ENCODE results near the gene B3GNT8. TPM values are rescaled to one million over a fixed set of nuclear protein-coding genes. Genes with fewer than 3 reads are reported as not detected.

B3GNT8 gene
- polyA plus RNA-seq, 1 of the 3 experiments (the other 2 are of a cell fraction) = not detected

GRCh38 chr19:41427647-41428480, 690 bp upstream of the B3GNT8 start (continued):
- TF ChIP-seq EZH2phosphoT487 (IDR thresholded peaks at IDR 0.05; ENCODE audit: borderline replicate concordance, low read depth) (no peak), FOXM1 (IDR thresholded peaks at IDR 0.05; ENCODE audit: low read depth) (no peak), REST (IDR thresholded peaks at IDR 0.05; ENCODE audit: low read depth, low read length) (no peak), FOSL2 (IDR thresholded peaks at IDR 0.05; ENCODE audit: borderline replicate concordance, low read depth) (no peak), MAX (IDR thresholded peaks at IDR 0.05; ENCODE audit: low read depth) (no peak)

GRCh38 chr19:41426116-41426841, 895 bp downstream of the B3GNT8 start:
- Histone ChIP-seq H3K4me1 (ENCODE audit: control insufficient read depth in 1 of 2, insufficient read depth in 2 of 2, low read depth in 1 of 2, low read length in 1 of 2) (peaks cover 0 to 7% of the 10 kb centered on the region in 2 experiments; a peak in 1 of 4 replicates), H3K27me3 (ENCODE audit: insufficient read depth) (no peaks in the 10 kb centered on the region), H3F3A (replicated peaks; ENCODE audit: insufficient read depth) (peaks cover 3% of the 10 kb centered on the region), H3K79me2 (ENCODE audit: insufficient read depth) (no peaks in the 10 kb centered on the region), H3K4me3 (ENCODE audit: low read depth in 2 of 2, low read length in 1 of 2) (no peak overlapping the region), H3K36me3 (replicated peaks in 1 of 2; ENCODE audit: control insufficient read depth in 1 of 2, insufficient read depth in 2 of 2, low read length in 1 of 2) (peaks cover 0 to 21% of the 10 kb centered on the region in 2 experiments), H3K9ac (no peak overlapping the region), H3K9me2 (no peaks in the 10 kb centered on the region), H3K4me2 (no peak overlapping the region), H3K9me3 (no peaks in the 10 kb centered on the region), H3K27ac (ENCODE audit: low read depth in 2 of 2, low read length in 1 of 2) (no peak overlapping the region), H4K20me1 (ENCODE audit: insufficient read depth) (no peaks in the 10 kb centered on the region), H2AFZ (ENCODE audit: low read depth) (no peak overlapping the region)
- WGBS (ENCODE audit: low lambda C conversion rate) = 92% methylated on average over 24 of the region's 36 CpGs
- ChIA-PET CTCF (interaction anchor here (1.3 kb wide), 2 partner anchors 13 to 23 kb away, joined by 3 to 4 read pairs; partner anchors contain the start of gene DMAC2), POLR2A (interaction anchor here (1.0 kb wide), 1 partner anchor 13 kb away, joined by 6 read pairs; the partner anchor contains the start of gene DMAC2)
- no peak for TF ChIP-seq PBX3 (IDR thresholded peaks at IDR 0.05)
- no peak for TF ChIP-seq FOXM1 (IDR thresholded peaks at IDR 0.05; ENCODE audit: low read depth)
- TF ChIP-seq ELF1 (IDR thresholded peaks at IDR 0.05) = no peak
- TF ChIP-seq MXI1 (IDR thresholded peaks at IDR 0.05; ENCODE audit: low read depth, low read length) = no peak
- TF ChIP-seq CHD2 (IDR thresholded peaks at IDR 0.05; ENCODE audit: low read length, partially characterized antibody) = no peak
- no peak for TF ChIP-seq JUND (IDR thresholded peaks at IDR 0.05)
- no peak for TF ChIP-seq RFX5 (IDR thresholded peaks at IDR 0.05; ENCODE audit: low read length)
- no peak for TF ChIP-seq TCF12 (IDR thresholded peaks at IDR 0.05)
- TF ChIP-seq RAD21 (IDR thresholded peaks at IDR 0.05; ENCODE audit: low read length) = no peak
- no peak for TF ChIP-seq RCOR1 (IDR thresholded peaks at IDR 0.05; ENCODE audit: low read length)
- TF ChIP-seq NRF1 (IDR thresholded peaks at IDR 0.05; ENCODE audit: low read depth, low read length) = no peak
- TF ChIP-seq FOSL2 (IDR thresholded peaks at IDR 0.05; ENCODE audit: borderline replicate concordance, low read depth) = no peak
- TF ChIP-seq IRF3 (IDR thresholded peaks at IDR 0.05; ENCODE audit: low read depth, low read length) = no peak
- TF ChIP-seq USF1 (IDR thresholded peaks at IDR 0.05; ENCODE audit: borderline replicate concordance, low read depth) = no peak
- TF ChIP-seq TAF1 (IDR thresholded peaks at IDR 0.05; ENCODE audit: borderline replicate concordance, low read depth, low read length) = no peak
- TF ChIP-seq MAX (IDR thresholded peaks at IDR 0.05; ENCODE audit: low read depth) = no peak
- no peak for TF ChIP-seq MEF2A (IDR thresholded peaks at IDR 0.05; ENCODE audit: borderline replicate concordance, low read depth)
- no peak for DNase-seq
